ENCODE results near the gene UQCRHL. TPM values are rescaled to one million over a fixed set of nuclear protein-coding genes. Genes with fewer than 3 reads are reported as not detected.

The UQCRHL gene
- total and polyA plus RNA-seq, 2 donors, result 4.0 to 9.0 TPM

- Histone ChIP-seq H3K27me3 (ENCODE audit: control insufficient read depth in 2 of 2, insufficient read depth in 1 of 2, low read length in 1 of 2) (peaks cover 48 to 79% of the 10 kb centered on the region in 2 donors), H3K4me1 (ENCODE audit: control insufficient read depth in 2 of 2, insufficient read depth in 2 of 2, low read length in 2 of 2) (peaks cover 8 to 13% of the 10 kb centered on the region in 2 donors)
- WGBS, result 19% methylated on average over 24 of the region's 24 CpGs
Observed at GRCh38 chr1:15757575-15758342, 49.7 kb downstream of the UQCRHL start.

More at GRCh38 chr1:15757575-15758342, 49.7 kb downstream of the UQCRHL start:
- Histone ChIP-seq H3K4me3 (ENCODE audit: low read length in 2 of 2) (no peak overlapping the region), H3K9me3 (ENCODE audit: control insufficient read depth in 2 of 2, insufficient read depth in 1 of 2, low read length in 1 of 2) (peaks cover 0 to 2% of the 10 kb centered on the region in 2 donors), H3K27ac (ENCODE audit: low read depth in 1 of 2, low read length in 1 of 2) (no peak overlapping the region), H3K36me3 (ENCODE audit: control insufficient read depth in 2 of 2, insufficient read depth in 2 of 2, low read length in 1 of 2) (no peaks in the 10 kb centered on the region)
- DNase-seq (ENCODE audit: low read depth in 6 of 9, low spot score in 9 of 9), result no peak

Other genes with a start within 250 kb of the UQCRHL start
- gene AGMAT, start 222.6 kb downstream of the UQCRHL start, total RNA-seq, result 3.8 TPM
- 4.2 TPM for gene AGMAT, start 222.6 kb downstream of the UQCRHL start, polyA plus RNA-seq
- gene DDI2, start 190.2 kb downstream of the UQCRHL start, total RNA-seq, result 7.4 TPM
- gene DDI2, start 190.2 kb downstream of the UQCRHL start, polyA plus RNA-seq, result 10.5 TPM
- 18.1 TPM for gene PLEKHM2, start 123.3 kb downstream of the UQCRHL start, total RNA-seq
- gene PLEKHM2, start 123.3 kb downstream of the UQCRHL start, polyA plus RNA-seq, result 32.5 TPM
- gene SLC25A34, start 71.4 kb downstream of the UQCRHL start, total RNA-seq, result 0.42 TPM
- 2.4 TPM for gene SLC25A34, start 71.4 kb downstream of the UQCRHL start, polyA plus RNA-seq
- gene TMEM82, start 65.2 kb downstream of the UQCRHL start, total RNA-seq, result not detected
- not detected for gene TMEM82, start 65.2 kb downstream of the UQCRHL start, polyA plus RNA-seq
- gene FBLIM1, start 48.9 kb downstream of the UQCRHL start, total RNA-seq, result 1.6 TPM
- 10.3 TPM for gene FBLIM1, start 48.9 kb downstream of the UQCRHL start, polyA plus RNA-seq
- 16.3 TPM for gene SPEN, start 40.1 kb upstream of the UQCRHL start, total RNA-seq
- gene SPEN, start 40.1 kb upstream of the UQCRHL start, polyA plus RNA-seq, result 11.4 TPM
- gene ZBTB17, start 168.5 kb upstream of the UQCRHL start, total RNA-seq, result 30.7 TPM
- 81.3 TPM for gene ZBTB17, start 168.5 kb upstream of the UQCRHL start, polyA plus RNA-seq
- gene SRARP, start 196.6 kb upstream of the UQCRHL start, total RNA-seq, result 0.05 TPM
- 0.11 TPM for gene SRARP, start 196.6 kb upstream of the UQCRHL start, polyA plus RNA-seq
- gene HSPB7, start 210.4 kb upstream of the UQCRHL start, total RNA-seq, result under 0.01 TPM
- 9.5 TPM for gene HSPB7, start 210.4 kb upstream of the UQCRHL start, polyA plus RNA-seq
- gene CLCNKA, start 214.4 kb upstream of the UQCRHL start, total RNA-seq, result under 0.01 TPM
- gene CLCNKA, start 214.4 kb upstream of the UQCRHL start, polyA plus RNA-seq, result 0.30 TPM
- 0.05 TPM for gene CLCNKB, start 236.1 kb upstream of the UQCRHL start, total RNA-seq
- gene CLCNKB, start 236.1 kb upstream of the UQCRHL start, polyA plus RNA-seq, result 0.34 TPM

Data from thymus (tissue), 11 donors.